Fibroblast of lung (primary cell): ENCODE results near the gene ING2. TPM values are rescaled to one million over a fixed set of nuclear protein-coding genes. Genes with fewer than 3 reads are reported as not detected.
A peak's percentile ranks its signal among the peaks of the same experiment; 100 is the strongest.

Experiments
- DNase-seq, 2 donors: peaks; one replicate each; pipeline versions ENCODE4 v3.0.0 to v3.0.0-alpha.2; 2010; ENCODE audit warnings: low read depth in 2 of 2
- H2AFZ ChIP-seq: 2 replicates; pipeline ENCODE4 v1.5.1; 2012; ENCODE audit warnings: low read length, control low read depth, inconsistent platforms
- H3K27ac ChIP-seq: 2 replicates; pipeline ENCODE4 v1.5.1; 2011; ENCODE audit warnings: low read length, control low read depth; ENCODE audit not compliant: insufficient read depth
- H3K27me3 ChIP-seq: 2 replicates; pipeline ENCODE4 v1.5.1; 2011; ENCODE audit warnings: mild to moderate bottlenecking, low read length; ENCODE audit not compliant: control insufficient read depth, insufficient read depth
- H3K36me3 ChIP-seq: 2 replicates; pipeline ENCODE4 v1.5.1; 2011; ENCODE audit warnings: low read length; ENCODE audit not compliant: control insufficient read depth, insufficient read depth
- H3K4me1 ChIP-seq: 2 replicates; pipeline ENCODE4 v1.5.1; 2011; ENCODE audit warnings: low read length; ENCODE audit not compliant: control insufficient read depth, insufficient read depth; ENCODE audit errors: extremely low read depth
- H3K4me2 ChIP-seq: 2 replicates; pipeline ENCODE4 v1.5.1; 2011; ENCODE audit warnings: low read length, control low read depth; ENCODE audit not compliant: insufficient read depth; ENCODE audit errors: extremely low read depth
- H3K4me3 ChIP-seq, 4 experiments: fragments of 200-600 bp in 1 of 4; sonication (generic) in 1 of 4; replicated peaks in 1 of 4; 2 replicates each; pipeline ENCODE4 v1.5.1; 2011 to 2016; ENCODE audit warnings: low read length in 4 of 4, low read depth in 3 of 4, mild to moderate bottlenecking in 3 of 4, control low read depth in 2 of 4, inconsistent platforms in 1 of 4, mixed read lengths in 1 of 4; ENCODE audit not compliant: insufficient read depth in 1 of 4; ENCODE audit errors: control extremely low read depth in 1 of 4
- H3K79me2 ChIP-seq: 2 replicates; pipeline ENCODE4 v1.5.1; 2012; ENCODE audit warnings: mild to moderate bottlenecking, low read length, inconsistent platforms; ENCODE audit not compliant: control insufficient read depth, insufficient read depth
- H3K9ac ChIP-seq: 2 replicates; pipeline ENCODE4 v1.5.1; 2011; ENCODE audit warnings: mild to moderate bottlenecking, low read length, control low read depth; ENCODE audit not compliant: insufficient read depth
- H3K9me3 ChIP-seq: 2 replicates; pipeline ENCODE4 v1.5.1; 2012; ENCODE audit warnings: low read depth, low read length; ENCODE audit not compliant: control insufficient read depth, insufficient read depth
- H4K20me1 ChIP-seq: 2 replicates; pipeline ENCODE4 v1.5.1; 2011; ENCODE audit warnings: low read length; ENCODE audit not compliant: control insufficient read depth, insufficient read depth; ENCODE audit errors: extremely low read depth
- CTCF ChIP-seq, 2 donors: IDR thresholded peaks in 1 of 2; conservative IDR thresholded peaks in 1 of 2; 1 replicate in 1 of 2; 2 replicates in 1 of 2; pipeline ENCODE4 v1.5.1; 2011 to 2012; ENCODE audit warnings: low read length in 2 of 2, control low read depth in 1 of 2, inconsistent platforms in 1 of 2, low read depth in 1 of 2, mild to moderate bottlenecking in 1 of 2
- EZH2 ChIP-seq: IDR thresholded peaks from 2 replicates; pipeline ENCODE4 v1.5.1; 2012; ENCODE audit warnings: low read length, control low read depth, mild to moderate bottlenecking; ENCODE audit errors: missing control alignments
- polyA plus RNA-seq, 2 donors: library from polyadenylated mRNA; depleted of rRNA in 1 of 2; stranded (reverse) in 1 of 2; unstranded in 1 of 2; fragments of >200 nt; gene quantifications; 2 replicates each; pipeline ENCODE4 v1.2.1, GENCODE V29; 2011 to 2012; ENCODE audit warnings: missing spikeins in 1 of 2
- total RNA-seq: library from RNA; depleted of rRNA; stranded (reverse); fragments of >200 nt; gene quantifications from 2 replicates; pipeline ENCODE4 v1.2.1, GENCODE V29; 2014

Gene ING2
- total and polyA plus RNA-seq, 2 donors (not counting 1 experiment from before 2014, with no cell fraction given), result 7.9 to 12.1 TPM

DNA sequence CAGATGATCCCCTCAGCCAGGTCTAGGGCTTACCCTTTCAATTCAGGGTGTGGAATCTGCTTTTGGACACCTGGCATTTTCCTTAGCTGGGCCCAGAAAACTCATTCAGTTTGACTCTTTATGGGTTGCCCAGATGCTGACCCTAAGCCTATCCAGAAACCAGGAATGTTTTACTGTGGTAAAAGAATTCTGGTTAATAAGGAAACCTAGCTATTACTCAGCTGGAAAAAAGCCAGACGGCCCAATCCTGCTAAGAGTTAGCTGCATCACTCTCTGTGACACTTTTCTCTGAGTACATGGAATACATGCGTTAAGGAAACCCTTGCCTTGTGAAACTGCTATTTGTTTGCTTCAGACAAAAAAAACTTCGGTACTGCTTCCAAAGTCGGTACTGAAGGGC, 28.0 kb downstream of the ING2 start:
- Histone ChIP-seq H3K27me3 (no peaks in the 10 kb centered on the region), H3K36me3 (no peaks in the 10 kb centered on the region), H3K9ac (no peak overlapping the region), H2AFZ (no peak overlapping the region), H4K20me1 (no peaks in the 10 kb centered on the region), H3K4me2 (no peak overlapping the region), H3K79me2 (no peaks in the 10 kb centered on the region), H3K4me1 (no peaks in the 10 kb centered on the region), H3K9me3 (no peaks in the 10 kb centered on the region), H3K4me3 (no peak overlapping the region), H3K27ac (no peak overlapping the region)
- TF ChIP-seq EZH2, result no peak
- no peak for TF ChIP-seq CTCF (conservative IDR thresholded peaks at IDR 0.05 in 1 of 2, IDR thresholded peaks at IDR 0.05 in 1 of 2; ENCODE audit: low read depth in 1 of 2, low read length in 2 of 2)
- DNase-seq, result peak; percentile 56 to 86

- no peaks in the 10 kb centered on the region for H4K20me1 ChIP-seq
- no peaks in the 10 kb centered on the region for H3K79me2 ChIP-seq
- TF ChIP-seq EZH2, result no peak
- TF ChIP-seq CTCF (conservative IDR thresholded peaks at IDR 0.05 in 1 of 2, IDR thresholded peaks at IDR 0.05 in 1 of 2; ENCODE audit: low read depth in 1 of 2, low read length in 2 of 2), result no peak
- no peak overlapping the region for H3K27ac ChIP-seq
- H3K27me3 ChIP-seq, result no peaks in the 10 kb centered on the region
- H3K4me2 ChIP-seq, result no peak overlapping the region
- H3K4me3 ChIP-seq, result no peak overlapping the region
- H3K4me1 ChIP-seq, result no peaks in the 10 kb centered on the region
- H3K9me3 ChIP-seq, result no peaks in the 10 kb centered on the region
- H2AFZ ChIP-seq, result no peak overlapping the region
- DNase-seq, result no peak
- H3K9ac ChIP-seq, result no peak overlapping the region
- no peaks in the 10 kb centered on the region for H3K36me3 ChIP-seq
Measured at GRCh38 chr4:183533698-183534097, 28.8 kb downstream of the ING2 start.

GRCh38 chr4:183540410-183541009, 35.7 kb downstream of the ING2 start:
- TF ChIP-seq CTCF (conservative IDR thresholded peaks at IDR 0.05 in 1 of 2, IDR thresholded peaks at IDR 0.05 in 1 of 2; ENCODE audit: low read depth in 1 of 2, low read length in 2 of 2) (no peak), EZH2 (no peak)
- Histone ChIP-seq H3K9me3 (no peaks in the 10 kb centered on the region), H3K4me3 (peak overlapping the region in 1 of 4 experiments; percentile 11), H4K20me1 (no peaks in the 10 kb centered on the region), H3K27me3 (no peaks in the 10 kb centered on the region), H3K79me2 (no peaks in the 10 kb centered on the region), H3K4me1 (no peaks in the 10 kb centered on the region), H2AFZ (no peak overlapping the region), H3K4me2 (peak overlapping the region; percentile 10), H3K36me3 (no peaks in the 10 kb centered on the region), H3K27ac (no peak overlapping the region), H3K9ac (no peak overlapping the region)
- no peak for DNase-seq
